Measurements from ENCODE around the gene SDC4.

The SDC4 gene

GRCh38 chr20:45339799-45340198 is 8.4 kb downstream of the SDC4 start:
- no peak overlapping the region for H3K4me3 ChIP-seq
- TF ChIP-seq CTCF (IDR thresholded peaks at IDR 0.05) = no peak
- H3K27ac ChIP-seq = peak overlapping the region; percentile 88 to 98
- no peak for DNase-seq (ENCODE audit: low spot score)

GRCh38 chr20:45339084-45339483 is 9.1 kb downstream of the SDC4 start:
- no peak for DNase-seq (ENCODE audit: low spot score)
- TF ChIP-seq CTCF (IDR thresholded peaks at IDR 0.05) = no peak
- Histone ChIP-seq H3K4me3 (no peak overlapping the region), H3K27ac (peak overlapping the region; percentile 88 to 98)

- peak overlapping the region; percentile 88 to 98 for H3K27ac ChIP-seq
- no peak for TF ChIP-seq CTCF (IDR thresholded peaks at IDR 0.05)
- DNase-seq (ENCODE audit: low spot score) = no peak
- peak overlapping the region; percentile 40 for H3K4me3 ChIP-seq
Observed at GRCh38 chr20:45338121-45339030, 9.8 kb downstream of the SDC4 start.

- peak overlapping the region; percentile 40 for H3K4me3 ChIP-seq
- peak; percentile 88 for DNase-seq (ENCODE audit: low spot score)
- H3K27ac ChIP-seq = peak overlapping the region; percentile 88 to 98
- no peak for TF ChIP-seq CTCF (IDR thresholded peaks at IDR 0.05)
Observed at GRCh38 chr20:45337367-45338120, 10.7 kb downstream of the SDC4 start.

GRCh38 chr20:45336530-45337366 is 11.5 kb downstream of the SDC4 start:
- peak; percentile 88 for DNase-seq (ENCODE audit: low spot score)
- peak overlapping the region; percentile 12 for H3K4me3 ChIP-seq
- TF ChIP-seq CTCF (IDR thresholded peaks at IDR 0.05) = no peak
- peak overlapping the region; percentile 88 to 98 for H3K27ac ChIP-seq

- Histone ChIP-seq H3K4me3 (no peak overlapping the region), H3K27ac (no peak overlapping the region)
- DNase-seq (ENCODE audit: low spot score) = no peak
- TF ChIP-seq CTCF (IDR thresholded peaks at IDR 0.05) = no peak
Observed at GRCh38 chr20:45330476-45330875, 17.7 kb downstream of the SDC4 start.

All from coronary artery (tissue), 2 donors.